NCI-H1436 (cell line): Measurements from ENCODE around the gene CEP85L.
"Not testable (repeated sequence)": the region's sequence is repeated elsewhere in the genome, so short reads cannot be mapped to it uniquely, and the experiment has no call there.

Experiments used
- DNase-seq: peaks from one replicate; lab custom pipeline; 2025; lab: John Stamatoyannopoulos, UW

Gene CEP85L

GRCh38 chr6:118495485-118496280 lies 155.7 kb downstream of the CEP85L start:
- no peak for DNase-seq

DNA sequence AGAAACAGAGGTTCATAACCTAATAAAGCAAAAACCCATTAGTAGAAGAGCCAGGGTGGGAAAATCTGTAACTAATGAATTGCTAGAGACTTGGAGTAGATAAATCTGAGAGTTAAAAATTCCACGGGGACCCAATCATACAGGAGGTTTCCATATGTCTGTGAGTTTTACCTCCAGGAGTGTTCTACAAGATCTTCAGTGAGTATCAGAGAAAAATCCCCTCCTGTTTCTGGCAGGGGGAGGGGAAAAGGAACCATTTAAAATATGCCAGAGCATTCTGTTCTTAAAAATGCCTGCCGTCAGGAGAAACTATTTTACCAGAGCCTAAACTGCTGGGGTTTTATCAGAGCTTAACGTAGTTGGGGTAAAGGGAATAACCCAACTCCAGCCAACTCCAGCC lies 157.3 kb downstream of the CEP85L start:
- no peak for DNase-seq

GRCh38 chr6:118489990-118490389 lies 161.4 kb downstream of the CEP85L start:
- DNase-seq: no peak

DNA sequence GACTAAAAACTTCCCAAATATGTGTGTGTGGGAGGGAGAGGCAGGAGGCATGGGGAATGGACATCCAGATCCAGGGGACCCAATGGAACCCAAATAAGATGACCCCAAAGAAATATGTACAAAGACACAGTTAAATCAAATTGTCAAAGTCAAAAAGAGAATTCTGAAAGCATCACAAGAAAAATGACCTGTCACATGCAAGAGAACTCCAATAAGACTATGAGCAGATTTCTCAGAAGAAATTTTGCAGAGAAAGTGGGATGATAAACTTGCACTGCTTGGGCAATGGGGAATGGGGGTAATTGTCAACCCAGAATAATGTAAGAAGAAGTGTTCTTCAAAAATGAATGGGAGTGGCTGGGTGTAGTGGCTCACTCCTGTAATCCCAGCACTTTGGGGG lies 162.8 kb downstream of the CEP85L start:
- DNase-seq: no peak

GRCh38 chr6:118485601-118486550 lies 165.5 kb downstream of the CEP85L start:
- DNase-seq: no peak

- no peak for DNase-seq
Observed at GRCh38 chr6:118476551-118476950, 174.8 kb downstream of the CEP85L start.

DNA sequence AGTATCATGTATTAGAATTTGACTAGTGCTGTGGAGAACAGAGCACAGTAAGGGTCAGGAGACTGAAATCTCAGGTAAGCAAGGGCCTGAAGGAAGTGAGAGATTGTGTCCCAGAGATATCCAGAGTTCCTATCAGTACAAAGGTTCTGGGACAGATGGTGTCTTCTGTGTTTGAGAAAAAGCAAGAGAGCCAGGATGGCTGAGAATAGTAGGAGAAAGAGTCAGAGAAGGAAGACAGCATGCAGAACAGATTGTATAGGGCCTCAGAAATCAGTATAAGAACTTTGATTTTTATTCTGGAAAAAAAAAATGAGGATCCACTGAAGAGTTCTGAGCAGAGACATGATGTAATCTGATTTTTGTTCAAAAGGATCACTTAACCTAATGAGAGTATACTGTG lies 178.1 kb downstream of the CEP85L start:
- no peak for DNase-seq

DNA sequence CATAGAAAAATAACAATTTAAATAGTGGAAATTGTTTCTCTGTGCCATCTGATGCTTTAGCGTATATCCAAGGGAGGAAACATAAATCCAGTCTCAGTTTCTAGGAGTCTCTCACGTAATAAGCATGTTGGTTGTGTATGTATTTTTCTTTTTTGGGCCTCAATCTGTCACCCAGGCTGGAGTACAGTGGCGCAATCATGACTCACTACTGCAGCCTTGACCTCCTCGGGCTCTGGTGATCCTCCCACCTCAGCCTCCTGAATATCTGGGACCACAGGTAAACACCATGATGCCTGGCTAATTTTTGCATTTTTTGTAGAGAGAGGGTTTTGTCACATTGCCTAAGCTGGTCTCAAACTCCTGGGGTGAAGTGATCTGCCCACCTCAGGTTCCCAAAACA lies 181.9 kb downstream of the CEP85L start:
- no peak for DNase-seq

GRCh38 chr6:118468682-118469465 lies 182.5 kb downstream of the CEP85L start:
- no peak for DNase-seq

- DNase-seq: no peak
Observed at GRCh38 chr6:118467181-118467580, 184.2 kb downstream of the CEP85L start.

DNA sequence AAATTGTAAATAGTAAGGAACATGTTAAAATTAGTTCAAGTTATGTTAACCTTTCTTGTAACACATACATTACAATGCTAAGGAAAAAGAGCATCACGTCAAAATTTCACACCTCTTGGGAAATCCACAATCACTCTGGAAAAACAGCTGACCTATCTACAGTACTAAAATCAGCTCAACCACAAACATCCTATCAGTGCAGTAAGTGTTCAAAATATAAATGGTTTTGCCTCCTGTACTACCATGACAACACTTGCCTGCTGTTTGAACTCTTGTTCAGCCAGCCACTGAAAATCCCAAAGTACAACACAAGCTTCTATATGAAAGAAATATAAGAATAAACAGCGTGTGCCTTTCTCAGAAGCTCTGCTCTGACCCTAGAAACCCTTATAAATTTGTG lies 186.8 kb downstream of the CEP85L start:
- DNase-seq: no peak

DNA sequence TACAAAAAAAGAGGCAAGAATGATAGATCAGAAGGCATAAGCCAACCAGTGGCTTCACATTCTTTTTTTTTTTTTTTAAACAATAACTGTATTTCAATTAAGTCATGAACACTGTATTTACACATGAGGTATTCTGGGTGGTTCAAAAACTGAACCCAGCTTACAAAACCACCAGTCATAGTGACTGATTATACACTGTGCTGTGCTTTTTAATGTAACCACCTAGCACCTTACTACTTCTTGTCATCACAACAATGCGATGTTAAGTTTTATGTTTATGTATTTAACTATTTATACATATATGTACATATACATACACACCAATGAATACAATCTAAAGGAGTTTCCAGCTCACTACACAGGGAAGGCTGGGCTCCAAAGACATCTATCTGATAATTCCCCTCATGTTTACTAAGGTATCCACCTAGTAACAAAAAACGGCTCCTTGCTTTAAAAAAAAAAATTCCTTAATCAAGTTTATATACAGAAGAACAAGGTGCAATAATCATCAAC lies 190.4 kb downstream of the CEP85L start:
- DNase-seq: no peak

DNA sequence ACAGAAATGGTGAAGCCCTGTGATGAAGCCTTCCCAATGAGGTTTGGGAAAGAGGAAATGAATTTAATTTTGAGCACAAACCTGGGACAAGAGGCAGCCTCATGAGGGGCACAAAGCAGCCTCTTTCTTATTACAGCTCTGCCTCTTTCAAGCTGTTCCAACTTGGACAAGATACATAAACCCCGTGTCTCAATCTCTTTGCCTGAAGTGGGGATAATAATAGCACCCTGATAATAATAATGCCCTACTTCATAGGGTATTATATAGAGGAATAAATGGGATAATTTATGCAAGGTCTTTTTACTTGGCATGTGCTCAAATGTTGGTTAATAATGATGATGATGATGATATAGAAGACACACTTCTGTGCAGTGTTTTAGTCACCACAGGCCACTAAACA lies 194.4 kb downstream of the CEP85L start:
- DNase-seq: no peak

DNA sequence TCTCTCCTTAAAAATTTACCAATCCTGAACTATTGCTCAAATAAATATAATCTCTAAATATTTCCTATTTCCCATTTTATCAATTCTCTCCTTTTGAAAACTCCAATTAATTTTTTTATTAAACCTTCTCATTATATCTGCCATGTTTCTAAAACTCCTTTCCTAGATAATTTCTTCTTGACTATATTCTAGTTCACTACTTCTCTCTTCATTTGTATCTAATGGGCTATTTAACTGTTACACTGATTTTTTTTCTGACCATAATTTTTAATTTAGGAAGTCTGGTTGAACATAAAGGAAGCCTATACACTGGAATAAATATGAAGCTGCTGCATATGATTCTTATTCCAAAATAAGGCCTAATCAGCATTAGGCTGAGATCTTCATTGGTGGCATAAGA lies 199.6 kb downstream of the CEP85L start:
- no peak for DNase-seq

DNA sequence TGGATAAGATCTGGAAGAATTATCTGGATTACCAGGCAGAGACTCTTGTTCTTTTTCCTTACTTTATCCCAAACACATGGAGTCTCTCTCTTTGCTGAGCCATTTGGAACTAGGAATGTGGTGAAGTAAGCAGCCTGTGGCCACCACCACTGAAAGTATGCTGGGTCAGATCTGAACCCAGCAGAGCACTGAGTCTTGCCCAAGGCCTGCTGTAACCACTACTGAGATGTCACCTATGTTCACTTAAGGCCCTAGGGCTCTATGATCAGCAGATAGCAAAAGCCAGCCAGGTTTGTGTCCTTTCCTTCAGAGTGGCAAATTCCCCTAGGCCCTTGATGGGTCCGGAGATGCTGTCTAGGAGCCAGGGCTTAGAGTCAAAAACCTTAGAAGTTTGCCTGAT lies 206.6 kb downstream of the CEP85L start:
- DNase-seq: no peak

DNA sequence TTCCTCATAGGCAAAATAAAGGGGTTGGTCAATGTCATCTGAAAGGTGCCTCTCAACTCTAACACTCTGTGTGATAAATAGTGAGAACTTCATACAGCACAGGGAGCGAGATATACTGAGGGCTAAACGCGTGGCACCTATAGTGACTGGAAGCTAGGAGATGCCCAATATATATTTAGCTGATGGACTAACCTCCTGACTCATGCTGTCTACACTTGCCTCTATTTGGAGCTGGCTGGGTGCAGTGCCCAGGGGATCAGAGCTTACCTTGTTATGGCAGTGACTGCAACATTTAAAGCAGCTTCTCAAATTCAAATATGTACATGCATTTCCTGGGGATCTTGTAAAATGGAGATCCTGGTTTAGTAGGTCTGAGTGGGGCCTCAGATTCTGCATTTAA lies 214.9 kb downstream of the CEP85L start:
- DNase-seq: no peak

DNA sequence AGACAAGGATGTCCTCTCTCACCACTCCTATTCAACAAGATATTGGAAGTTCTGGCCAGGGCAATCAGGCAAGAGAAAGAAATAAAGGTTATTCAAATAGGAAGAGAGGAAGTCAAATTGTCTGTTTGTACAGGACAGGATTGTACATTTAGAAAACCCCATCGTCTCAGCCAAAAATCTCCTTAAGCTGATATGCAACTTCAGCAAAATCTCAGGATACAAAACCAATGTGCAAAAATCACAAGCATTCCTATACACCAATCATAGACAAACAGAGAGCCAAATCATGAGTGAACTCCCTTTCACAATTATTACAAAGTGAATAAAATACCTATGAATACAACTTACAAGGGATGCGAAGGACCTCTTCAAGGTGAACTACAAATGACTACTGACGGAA lies 217.2 kb downstream of the CEP85L start:
- not testable (repeated sequence) for DNase-seq

DNA sequence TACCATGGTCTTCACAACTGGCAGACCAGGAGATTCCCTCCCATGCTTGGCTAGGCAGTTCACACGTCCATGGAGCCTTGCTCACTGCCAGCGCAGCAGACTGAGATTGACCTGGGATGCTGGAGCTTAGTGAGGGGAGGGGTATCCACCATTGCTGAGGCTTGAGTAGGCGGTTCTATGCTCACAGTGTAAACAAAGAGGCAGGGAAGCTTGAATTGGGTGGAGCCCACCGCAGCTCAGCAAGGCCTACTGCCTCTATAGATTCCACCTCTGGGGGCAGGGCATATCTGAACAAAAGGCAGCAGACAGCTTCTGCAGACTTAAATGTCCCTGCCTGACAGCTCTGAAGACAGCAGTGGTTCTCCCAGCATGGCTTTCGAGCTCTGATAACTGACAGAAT lies 230.1 kb downstream of the CEP85L start:
- not testable (repeated sequence) for DNase-seq

DNA sequence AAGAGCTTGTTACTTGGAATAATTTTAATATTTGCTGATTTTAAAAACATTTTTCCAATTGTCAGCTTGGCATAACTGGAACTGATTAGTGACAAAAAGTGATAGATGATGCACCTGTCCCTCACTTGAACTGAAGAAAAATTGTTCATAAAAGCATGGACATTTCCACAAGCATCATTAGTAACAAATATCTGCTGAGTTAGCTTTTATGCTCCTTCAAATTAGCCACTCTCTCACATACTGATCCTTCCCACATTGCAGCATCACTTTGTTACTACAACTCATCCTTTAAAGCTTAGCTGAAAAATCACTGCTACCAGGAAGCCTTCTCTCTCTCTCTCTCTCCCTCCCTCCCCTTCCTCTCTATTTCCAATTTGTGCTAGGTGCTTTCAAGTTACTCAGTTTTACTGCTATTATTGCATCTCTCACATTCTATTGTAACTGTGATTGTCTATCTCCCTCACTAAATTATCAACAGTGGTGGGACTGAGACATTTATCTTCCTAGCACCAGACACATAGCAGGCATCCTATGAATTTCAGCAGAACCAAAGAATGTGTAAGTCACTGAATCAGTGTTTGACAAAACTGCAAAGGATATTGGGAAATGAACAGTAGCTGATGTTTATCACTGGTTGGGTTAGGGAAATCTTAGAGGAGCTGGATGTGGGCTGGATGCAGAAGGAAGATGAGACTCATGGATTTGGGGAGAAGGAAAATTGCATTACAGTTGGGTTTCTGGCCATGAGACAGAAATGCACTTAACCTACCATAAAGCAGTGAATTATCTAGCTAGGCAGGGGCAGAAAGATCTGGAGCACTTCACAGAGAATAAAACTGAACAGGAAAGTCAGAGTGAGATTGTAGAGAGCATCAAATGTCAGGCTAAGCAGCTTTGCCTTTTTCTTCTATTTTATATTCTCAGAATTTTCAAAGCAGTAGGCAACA lies 231.7 kb downstream of the CEP85L start:
- DNase-seq: no peak
